ENCODE data around the gene AAMDC.

DNA sequence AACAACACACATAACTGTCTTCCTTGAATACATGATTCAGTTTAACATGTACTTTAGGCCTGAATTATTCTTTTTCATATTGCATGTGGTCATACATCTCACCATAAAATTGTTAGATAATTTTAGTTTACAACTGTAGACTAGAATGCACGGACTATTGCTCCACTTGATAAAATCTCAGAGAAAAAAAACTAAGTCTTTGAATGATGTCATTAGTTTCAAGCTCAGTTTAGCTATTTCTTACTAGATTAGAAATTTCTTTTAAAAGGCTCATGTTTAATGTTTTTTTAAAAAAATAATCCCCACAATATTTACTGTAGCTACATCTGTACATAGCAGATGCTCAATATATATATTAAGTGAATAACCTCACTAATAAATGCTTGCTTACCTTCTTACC lies 5.5 kb upstream of the AAMDC start:
- no peak for TF ChIP-seq GATA2 (IDR thresholded peaks at IDR 0.05; ENCODE audit: low read depth, low read length)
- TF ChIP-seq GATA3 (IDR thresholded peaks at IDR 0.05; ENCODE audit: low read depth, low read length) = no peak
